Muscle of arm (tissue), 12 donors: Measurements from ENCODE around the gene PLOD2. TPM values are rescaled to one million over a fixed set of nuclear protein-coding genes. Genes with fewer than 3 reads are reported as not detected.

Experiments used
- DNase-seq: peaks from one replicate; pipeline ENCODE4 v3.0.0-alpha.2; 2013
- polyA plus RNA-seq, 12 donors: library from polyadenylated mRNA; unstranded; fragments of 120-200 nt; gene quantifications; one replicate each; pipeline ENCODE4 v1.2.1, GENCODE V29; 2013; ENCODE audit not compliant: insufficient read length in 12 of 12

PLOD2 gene
- polyA plus RNA-seq, 12 donors, result 13.4 to 80.7 (median 26.4) TPM; not detected in 1

- no peak for DNase-seq
These were observed 9.6 kb upstream of the PLOD2 start for GRCh38 chr3:146170591-146170990.

GRCh38 chr3:146169891-146170290, 8.9 kb upstream of the PLOD2 start:
- DNase-seq, result no peak

GRCh38 chr3:146166826-146167225, 5.8 kb upstream of the PLOD2 start:
- no peak for DNase-seq

- DNase-seq, result peak; percentile 56
These were observed 5.4 kb upstream of the PLOD2 start for GRCh38 chr3:146166415-146166821.

- DNase-seq, result no peak
These were observed 4.9 kb upstream of the PLOD2 start for GRCh38 chr3:146165877-146166276.

- no peak for DNase-seq
These were observed 4.2 kb upstream of the PLOD2 start for GRCh38 chr3:146164971-146165769.

- DNase-seq, result no peak
These were observed 3.5 kb upstream of the PLOD2 start for GRCh38 chr3:146164506-146164905.

- DNase-seq, result no peak
These were observed 3.1 kb upstream of the PLOD2 start for GRCh38 chr3:146164071-146164470.

GRCh38 chr3:146163584-146163983, 2.6 kb upstream of the PLOD2 start:
- DNase-seq, result no peak

GRCh38 chr3:146162561-146162960, 1.6 kb upstream of the PLOD2 start:
- no peak for DNase-seq

- DNase-seq, result no peak
These were observed 649 bp upstream of the PLOD2 start for GRCh38 chr3:146161663-146162002.

- DNase-seq, result peak; percentile 68
These were observed 542 bp downstream of the PLOD2 start for GRCh38 chr3:146160321-146160963.

GRCh38 chr3:146159616-146160320, 1.2 kb downstream of the PLOD2 start:
- no peak for DNase-seq

GRCh38 chr3:146159037-146159436, 1.9 kb downstream of the PLOD2 start:
- DNase-seq, result no peak

- DNase-seq, result no peak
These were observed 3.5 kb downstream of the PLOD2 start for GRCh38 chr3:146157325-146158060.

GRCh38 chr3:146156666-146157314, 4.2 kb downstream of the PLOD2 start:
- DNase-seq, result no peak

- no peak for DNase-seq
These were observed 4.9 kb downstream of the PLOD2 start for GRCh38 chr3:146156095-146156494.

- no peak for DNase-seq
These were observed 6.0 kb downstream of the PLOD2 start for GRCh38 chr3:146154995-146155394.

GRCh38 chr3:146154316-146154715, 6.7 kb downstream of the PLOD2 start:
- no peak for DNase-seq

GRCh38 chr3:146153429-146153828, 7.6 kb downstream of the PLOD2 start:
- DNase-seq, result no peak

- DNase-seq, result no peak
These were observed 8.2 kb downstream of the PLOD2 start for GRCh38 chr3:146152834-146153233.

GRCh38 chr3:146148468-146148931, 12.5 kb downstream of the PLOD2 start:
- DNase-seq, result no peak
